HepG2 (cell line): ENCODE results near the gene TNFRSF6B. TPM values are rescaled to one million over a fixed set of nuclear protein-coding genes. Genes with fewer than 3 reads are reported as not detected.

Experiments
- ARID4A ChIP-seq: sonication (generic); formaldehyde crosslinking; IDR thresholded peaks from 2 replicates; pipeline ENCODE4 v1.5.0; 2020; ENCODE audit warnings: mild to moderate bottlenecking, missing genetic modification reagents, borderline replicate concordance
- ELF3 ChIP-seq: IDR thresholded peaks from 2 replicates; pipeline ENCODE4 v1.6.1; 2016; ENCODE audit warnings: missing genetic modification reagents, missing compliant biosample characterization
- KDM2A ChIP-seq: sonication (generic); formaldehyde crosslinking; IDR thresholded peaks from 2 replicates; pipeline ENCODE4 v1.4.0; 2020; ENCODE audit warnings: low read depth, missing genetic modification reagents, borderline replicate concordance
- KDM5B ChIP-seq: sonication (generic); formaldehyde crosslinking; IDR thresholded peaks from 2 replicates; pipeline ENCODE4 v1.4.0; 2020; ENCODE audit warnings: missing genetic modification reagents, mild to moderate bottlenecking, borderline replicate concordance
- MBNL3 ChIP-seq: fragments of 250-450 bp; sonication (Bioruptor Pico); conservative IDR thresholded peaks from 2 replicates; pipeline ENCODE4 v1.8.0; 2022; ENCODE audit warnings: mild to moderate bottlenecking, inconsistent platforms
- MYPOP ChIP-seq: sonication (generic); formaldehyde crosslinking; IDR thresholded peaks from 2 replicates; pipeline ENCODE4 v1.8.1; 2023; ENCODE audit warnings: mild to moderate bottlenecking, moderate library complexity, missing genetic modification reagents
- NPAS2 ChIP-seq: sonication (generic); formaldehyde crosslinking; IDR thresholded peaks from 2 replicates; pipeline ENCODE4 v1.8.0; 2022; ENCODE audit warnings: mild to moderate bottlenecking, missing genetic modification reagents, borderline replicate concordance
- NR2F6 ChIP-seq, 2 experiments: IDR thresholded peaks; 2 replicates each; pipeline ENCODE4 v1.6.1; 2016; ENCODE audit warnings: antibody characterized with exemption in 1 of 2, mild to moderate bottlenecking in 1 of 2
- PBX2 ChIP-seq: IDR thresholded peaks from 2 replicates; pipeline ENCODE4 v1.6.1; 2016; ENCODE audit warnings: control low read depth
- PBX3 ChIP-seq: sonication (generic); formaldehyde crosslinking; IDR thresholded peaks from 2 replicates; pipeline ENCODE4 v1.8.1; 2023; ENCODE audit warnings: missing genetic modification reagents, inconsistent platforms, borderline replicate concordance
- REPIN1 ChIP-seq: sonication (generic); formaldehyde crosslinking; IDR thresholded peaks from 2 replicates; pipeline ENCODE4 v1.8.0; 2022; ENCODE audit warnings: missing genetic modification reagents, low read depth, mild to moderate bottlenecking, borderline replicate concordance
- SRSF1 ChIP-seq: fragments of 200-400 bp; formaldehyde crosslinking; optimal IDR thresholded peaks from 2 replicates; pipeline ENCODE3; 2017; ENCODE audit warnings: mild to moderate bottlenecking, low read depth, low read length, moderate library complexity
- TARDBP ChIP-seq: sonication (generic); formaldehyde crosslinking; IDR thresholded peaks from 2 replicates; pipeline ENCODE4 v1.8.0; 2022; ENCODE audit warnings: mild to moderate bottlenecking, missing genetic modification reagents
- ZBTB44 ChIP-seq: sonication (generic); formaldehyde crosslinking; IDR thresholded peaks from 2 replicates; pipeline ENCODE4 v1.4.0; 2020; ENCODE audit warnings: missing genetic modification reagents
- ZFP41 ChIP-seq: sonication (generic); formaldehyde crosslinking; IDR thresholded peaks from 2 replicates; pipeline ENCODE4 v1.4.0; 2020; ENCODE audit warnings: mild to moderate bottlenecking, missing genetic modification reagents, borderline replicate concordance
- ZNF296 ChIP-seq: sonication (generic); formaldehyde crosslinking; conservative IDR thresholded peaks from 2 replicates; pipeline ENCODE4 v1.5.0; 2020; ENCODE audit warnings: mild to moderate bottlenecking, missing genetic modification reagents
- ZNF567 ChIP-seq: sonication (generic); formaldehyde crosslinking; IDR thresholded peaks from 2 replicates; pipeline ENCODE4 v1.8.1; 2023; ENCODE audit warnings: mild to moderate bottlenecking, missing genetic modification reagents, borderline replicate concordance
- ZNF879 ChIP-seq: sonication (generic); formaldehyde crosslinking; IDR thresholded peaks from 2 replicates; pipeline ENCODE4 v1.8.1; 2023; ENCODE audit warnings: missing genetic modification reagents
- polyA plus RNA-seq, 8 experiments: library from polyadenylated mRNA; depleted of rRNA in 3 of 8; stranded (reverse) in 7 of 8; unstranded in 1 of 8; fragments of >200 nt; fragmentation: Illumina TruSeq in 4 of 8; extraction: Trizol in 4 of 8; gene quantifications; 2 replicates each; pipeline versions ENCODE4 v1.2.1 to v1.2.3, GENCODE V29; 2011 to 2016; ENCODE audit warnings: low read depth in 4 of 8, missing spikeins in 1 of 8, mixed read lengths in 1 of 8; ENCODE audit not compliant: insufficient read depth in 1 of 8
- total RNA-seq, 5 experiments: library from RNA; depleted of rRNA; stranded (reverse); fragments of >200 nt; fragmentation: Illumina TruSeq; extraction: Trizol; gene quantifications; 2 replicates each; pipeline ENCODE4 v1.2.3, GENCODE V29; 2016; ENCODE audit warnings: low read depth in 1 of 5

The TNFRSF6B gene
- total and polyA plus RNA-seq, 2 of the 13 experiments (the other 11 are each of a cell fraction or from before 2014, with no cell fraction given), result 0.24 TPM; not detected in 1

- TF ChIP-seq ZNF567 (CRISPR knock-in tag) (no peak), ZNF879 (CRISPR knock-in tag) (peak; percentile 83), ARID4A (CRISPR knock-in tag) (no peak; the same call in 1 of the 2 replicates), PBX2 (peak; percentile 40; the same call in 1 of the 2 replicates), PBX3 (CRISPR knock-in tag) (0 out of 2 replicates have a peak, but pooled peaks have one; percentile 14), KDM2A (CRISPR knock-in tag) (peak; percentile 93), NR2F6 (IDR thresholded peaks at IDR 0.05) (peak; percentile 51; the same call in 1 of the 2 replicates), NR2F6 (CRISPR knock-in tag; IDR thresholded peaks at IDR 0.05) (peak; percentile 76; the same call in 1 of the 2 replicates), ELF3 (CRISPR knock-in tag) (peak; percentile 72; the same call in 1 of the 2 replicates), NPAS2 (CRISPR knock-in tag) (no peak; the same call in 1 of the 2 replicates), ZNF296 (CRISPR knock-in tag) (peak; percentile 82; the same call in 1 of the 2 replicates), KDM5B (CRISPR knock-in tag) (no peak; the same call in 1 of the 2 replicates), MBNL3 (no peak), SRSF1 (no peak), REPIN1 (no peak), TARDBP (CRISPR knock-in tag) (no peak; the same call in 1 of the 2 replicates), MYPOP (no peak), ZFP41 (CRISPR knock-in tag) (peak; percentile 15; the same call in 1 of the 2 replicates), ZBTB44 (CRISPR knock-in tag) (no peak)
Measured at GRCh38 chr20:63706852-63707557, 10.6 kb downstream of the TNFRSF6B start (continued).
